ENCODE data around the gene ZNF512B. TPM values are rescaled to one million over a fixed set of nuclear protein-coding genes. Genes with fewer than 3 reads are reported as not detected.
A peak's percentile ranks its signal among the peaks of the same experiment; 100 is the strongest.

Gene ZNF512B
- total and polyA plus RNA-seq, 2 experiments from 2014 or later, result 1.5 to 16.4 TPM

GRCh38 chr20:63959699-63960075 is 10.0 kb downstream of the ZNF512B start:
- Histone ChIP-seq H3K4me2 (ENCODE audit: unreplicated experiment) (no peak overlapping the region), H3F3A (ENCODE audit: insufficient read depth) (no peaks in the 10 kb centered on the region), H3K27me3 (replicated peaks; ENCODE audit: insufficient read depth) (no peaks in the 10 kb centered on the region), H3K4me1 (ENCODE audit: insufficient read depth) (peaks cover 10% of the 10 kb centered on the region), H3K9ac (no peak overlapping the region), H3K79me2 (ENCODE audit: insufficient read depth) (peaks cover 14% of the 10 kb centered on the region), H3K27ac (no peak overlapping the region), H3K9me3 (ENCODE audit: low read depth) (no peaks in the 10 kb centered on the region), H3K36me3 (ENCODE audit: low read depth) (no peaks in the 10 kb centered on the region), H2AFZ (no peak overlapping the region), H4K20me1 (ENCODE audit: insufficient read depth) (no peaks in the 10 kb centered on the region), H3K4me3 (no peak overlapping the region), H3K9me2 (ENCODE audit: insufficient read depth) (no peaks in the 10 kb centered on the region)
- in situ Hi-C loops (cut with MboI), result no loop called here
- WGBS, 2 experiments (ENCODE audit: low coverage in 1 of 2, low lambda C conversion rate in 2 of 2, missing lambda C conversion rate in 2 of 2), result 93 to 97% methylated on average over 12 to 17 of the region's 17 CpGs
- TF ChIP-seq EZH2phosphoT487 (IDR thresholded peaks at IDR 0.05; ENCODE audit: insufficient read depth, low read depth), result no peak
- TF ChIP-seq EZH2 (IDR thresholded peaks at IDR 0.05; ENCODE audit: insufficient read depth, poor library complexity, severe bottlenecking), result no peak
- no peak for DNase-seq

DNA sequence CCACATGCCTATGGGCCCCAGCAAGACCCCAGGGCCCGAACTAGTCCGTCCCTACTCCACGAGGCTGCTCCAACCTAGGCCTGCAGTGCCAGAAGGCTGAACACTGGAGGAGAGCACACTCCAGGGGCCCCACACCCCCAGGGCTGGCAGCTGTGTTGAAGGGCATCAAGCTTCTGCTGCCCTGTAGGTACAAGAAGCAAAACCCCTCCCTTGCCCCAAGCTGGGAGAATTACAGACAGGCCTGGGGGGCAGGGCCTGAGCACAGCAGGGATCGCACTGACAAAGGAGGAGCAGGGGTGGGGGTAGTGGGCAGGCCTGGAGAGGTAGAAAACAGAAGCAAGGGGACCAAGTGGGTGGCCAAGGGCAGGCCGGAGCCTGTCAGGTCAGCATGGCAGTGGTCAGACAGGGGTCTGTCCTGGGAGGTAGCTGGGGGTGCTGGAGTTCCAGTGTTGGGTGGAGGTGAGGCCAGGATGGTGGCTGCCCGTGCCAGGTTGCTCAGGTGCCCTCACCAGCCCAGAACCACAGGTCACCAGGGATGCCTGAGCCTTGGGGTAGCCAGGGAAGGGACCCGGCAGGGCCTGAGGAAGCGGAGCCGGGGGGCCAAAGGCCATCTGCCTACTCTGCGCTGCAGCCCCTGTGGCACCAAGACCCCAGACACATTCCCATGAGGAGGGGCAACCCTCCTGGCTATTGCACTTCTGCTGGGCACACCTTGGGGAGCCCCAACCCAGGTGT is 10.6 kb downstream of the ZNF512B start:
- in situ Hi-C loops (cut with MboI), result no loop called here
- H3K9me2 ChIP-seq (ENCODE audit: insufficient read depth), result no peaks in the 10 kb centered on the region
- no peak overlapping the region for H3K9ac ChIP-seq
- H3K4me1 ChIP-seq (ENCODE audit: insufficient read depth), result peaks cover 15% of the 10 kb centered on the region
- DNase-seq, result no peak
- H2AFZ ChIP-seq, result no peak overlapping the region
- no peaks in the 10 kb centered on the region for H3K27me3 ChIP-seq (replicated peaks; ENCODE audit: insufficient read depth)
- no peaks in the 10 kb centered on the region for H3K9me3 ChIP-seq (ENCODE audit: low read depth)
- WGBS, 2 experiments (ENCODE audit: low coverage in 1 of 2, low lambda C conversion rate in 2 of 2, missing lambda C conversion rate in 2 of 2), result 81 to 87% methylated on average over 10 of the region's 10 CpGs
- H3K36me3 ChIP-seq (ENCODE audit: low read depth), result no peaks in the 10 kb centered on the region
- no peak overlapping the region for H3K4me2 ChIP-seq (ENCODE audit: unreplicated experiment)
- TF ChIP-seq EZH2 (IDR thresholded peaks at IDR 0.05; ENCODE audit: insufficient read depth, poor library complexity, severe bottlenecking) (no peak), EZH2phosphoT487 (IDR thresholded peaks at IDR 0.05; ENCODE audit: insufficient read depth, low read depth) (no peak)
- H3F3A ChIP-seq (ENCODE audit: insufficient read depth), result no peaks in the 10 kb centered on the region
- H3K4me3 ChIP-seq, result no peak overlapping the region
- no peak overlapping the region for H3K27ac ChIP-seq
- H3K79me2 ChIP-seq (ENCODE audit: insufficient read depth), result peaks cover 20% of the 10 kb centered on the region
- no peaks in the 10 kb centered on the region for H4K20me1 ChIP-seq (ENCODE audit: insufficient read depth)

DNA sequence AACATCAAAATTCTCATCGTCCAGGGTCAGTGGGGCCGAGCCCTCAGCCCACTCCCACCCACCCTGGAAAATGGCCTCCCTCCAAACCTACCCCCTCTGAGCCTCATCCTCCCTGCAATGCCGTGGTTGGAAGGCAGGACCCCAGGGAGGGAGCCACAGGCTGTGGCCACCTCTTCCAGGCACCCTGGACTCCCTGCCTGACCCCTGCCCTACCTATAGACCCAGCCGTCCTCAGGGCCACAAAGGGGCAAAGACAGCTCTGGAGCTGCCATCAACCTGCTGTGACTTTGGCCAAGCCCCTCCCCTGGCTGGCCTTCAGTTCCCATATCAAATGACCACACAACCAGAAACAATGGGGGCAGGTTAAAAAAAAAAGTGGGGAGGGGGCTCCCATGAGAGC is 11.3 kb downstream of the ZNF512B start:
- no peaks in the 10 kb centered on the region for H3F3A ChIP-seq (ENCODE audit: insufficient read depth)
- TF ChIP-seq EZH2phosphoT487 (IDR thresholded peaks at IDR 0.05; ENCODE audit: insufficient read depth, low read depth), result no peak
- TF ChIP-seq EZH2 (IDR thresholded peaks at IDR 0.05; ENCODE audit: insufficient read depth, poor library complexity, severe bottlenecking), result no peak
- in situ Hi-C loops (cut with MboI), result no loop called here
- H3K9ac ChIP-seq, result no peak overlapping the region
- H2AFZ ChIP-seq, result no peak overlapping the region
- no peaks in the 10 kb centered on the region for H3K9me3 ChIP-seq (ENCODE audit: low read depth)
- no peaks in the 10 kb centered on the region for H3K27me3 ChIP-seq (replicated peaks; ENCODE audit: insufficient read depth)
- H3K36me3 ChIP-seq (ENCODE audit: low read depth), result no peaks in the 10 kb centered on the region
- no peak overlapping the region for H3K4me2 ChIP-seq (ENCODE audit: unreplicated experiment)
- no peaks in the 10 kb centered on the region for H3K9me2 ChIP-seq (ENCODE audit: insufficient read depth)
- 76 to 84% methylated on average over 4 of the region's 4 CpGs for WGBS, 2 experiments (ENCODE audit: low coverage in 1 of 2, low lambda C conversion rate in 2 of 2, missing lambda C conversion rate in 2 of 2)
- H3K4me1 ChIP-seq (ENCODE audit: insufficient read depth), result peaks cover 22% of the 10 kb centered on the region
- no peak overlapping the region for H3K27ac ChIP-seq
- H3K79me2 ChIP-seq (ENCODE audit: insufficient read depth), result peaks cover 27% of the 10 kb centered on the region
- H4K20me1 ChIP-seq (ENCODE audit: insufficient read depth), result no peaks in the 10 kb centered on the region
- H3K4me3 ChIP-seq, result no peak overlapping the region
- DNase-seq, result no peak

DNA sequence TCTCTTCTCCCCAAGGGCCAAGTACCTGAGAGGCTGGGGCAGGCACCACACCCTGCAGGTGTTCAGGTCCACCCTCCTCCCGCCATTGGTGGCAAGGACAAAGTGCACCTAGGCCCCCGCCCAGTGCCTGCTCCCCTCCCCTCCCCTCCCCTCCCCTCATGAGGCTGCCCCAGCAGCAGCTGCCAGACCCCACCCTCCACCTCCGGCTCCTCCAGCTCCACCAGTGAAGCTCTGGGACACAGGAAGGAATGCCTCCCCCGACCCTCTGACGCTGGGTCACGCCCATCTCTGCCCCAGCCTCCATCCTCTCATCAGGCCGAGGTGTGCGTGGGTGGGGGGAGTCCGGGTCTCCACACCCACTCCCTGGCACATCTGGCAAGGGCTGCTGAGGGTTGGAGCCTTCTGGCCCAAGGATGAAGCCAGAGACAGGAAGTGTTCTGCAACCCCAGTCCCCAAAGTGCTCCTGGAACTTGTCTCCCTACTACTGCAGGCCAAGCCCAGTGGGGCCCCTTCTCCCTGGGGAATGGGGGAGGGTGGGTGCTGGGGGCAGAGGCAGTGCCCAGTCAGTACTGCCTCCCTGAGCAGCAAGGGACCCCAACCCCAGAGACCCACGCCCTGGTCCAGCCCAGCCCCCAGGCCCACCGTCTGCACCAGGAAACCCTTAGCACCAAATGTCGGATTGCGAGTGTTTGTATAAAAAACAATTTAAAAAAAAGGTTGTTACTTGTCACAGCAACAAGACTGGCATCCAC is 11.9 kb downstream of the ZNF512B start:
- no peaks in the 10 kb centered on the region for H3K36me3 ChIP-seq (ENCODE audit: low read depth)
- H2AFZ ChIP-seq, result peak overlapping the region; percentile 32
- WGBS, 2 experiments (ENCODE audit: low coverage in 1 of 2, low lambda C conversion rate in 2 of 2, missing lambda C conversion rate in 2 of 2), result 36 to 40% methylated on average over 9 to 13 of the region's 13 CpGs
- no peak for TF ChIP-seq EZH2 (IDR thresholded peaks at IDR 0.05; ENCODE audit: insufficient read depth, poor library complexity, severe bottlenecking)
- TF ChIP-seq EZH2phosphoT487 (IDR thresholded peaks at IDR 0.05; ENCODE audit: insufficient read depth, low read depth), result no peak
- peaks cover 22% of the 10 kb centered on the region for H3K4me1 ChIP-seq (ENCODE audit: insufficient read depth)
- H4K20me1 ChIP-seq (ENCODE audit: insufficient read depth), result no peaks in the 10 kb centered on the region
- H3F3A ChIP-seq (ENCODE audit: insufficient read depth), result no peaks in the 10 kb centered on the region
- H3K79me2 ChIP-seq (ENCODE audit: insufficient read depth), result peaks cover 33% of the 10 kb centered on the region
- peak overlapping the region; percentile 78 for H3K4me2 ChIP-seq (ENCODE audit: unreplicated experiment)
- no peaks in the 10 kb centered on the region for H3K9me3 ChIP-seq (ENCODE audit: low read depth)
- H3K27me3 ChIP-seq (replicated peaks; ENCODE audit: insufficient read depth), result no peaks in the 10 kb centered on the region
- peak overlapping the region; percentile 76 for H3K27ac ChIP-seq
- DNase-seq, result peak; percentile 52
- H3K9me2 ChIP-seq (ENCODE audit: insufficient read depth), result no peaks in the 10 kb centered on the region
- H3K9ac ChIP-seq, result peak overlapping the region; percentile 78
- in situ Hi-C loops (cut with MboI), result no loop called here
- peak overlapping the region; percentile 72 for H3K4me3 ChIP-seq
